Muscle layer of duodenum (tissue), 2 donors: Measurements from ENCODE around the gene BBLN.

Source experiments
- H3K27ac ChIP-seq: one replicate; pipeline ENCODE4 v1.7.0; 2013; ENCODE audit warnings: mild to moderate bottlenecking, low read length
- H3K27me3 ChIP-seq: one replicate; pipeline ENCODE4 v1.7.0; 2013; ENCODE audit warnings: low read depth, mild to moderate bottlenecking, control low read depth, low read length
- H3K36me3 ChIP-seq, 2 donors: one replicate each; pipeline ENCODE4 v1.7.0; 2013; ENCODE audit warnings: low read length in 2 of 2, control low read depth in 1 of 2, mild to moderate bottlenecking in 1 of 2; ENCODE audit not compliant: insufficient read depth in 2 of 2, control insufficient read depth in 1 of 2
- H3K4me1 ChIP-seq, 2 donors: one replicate each; pipeline ENCODE4 v1.7.0; 2013; ENCODE audit warnings: low read length in 2 of 2, mild to moderate bottlenecking in 2 of 2, control low read depth in 1 of 2, moderate library complexity in 1 of 2; ENCODE audit not compliant: insufficient read depth in 2 of 2, control insufficient read depth in 1 of 2
- H3K4me3 ChIP-seq, 2 donors: one replicate each; pipeline ENCODE4 v1.7.0; 2013; ENCODE audit warnings: low read length in 2 of 2, low read depth in 1 of 2, mild to moderate bottlenecking in 1 of 2
- H3K9me3 ChIP-seq, 2 donors: one replicate each; pipeline ENCODE4 v1.7.0; 2013; ENCODE audit warnings: low read length in 2 of 2, control low read depth in 1 of 2, mild to moderate bottlenecking in 1 of 2; ENCODE audit not compliant: control insufficient read depth in 1 of 2
- donor health status: healthy.

The BBLN gene

DNA sequence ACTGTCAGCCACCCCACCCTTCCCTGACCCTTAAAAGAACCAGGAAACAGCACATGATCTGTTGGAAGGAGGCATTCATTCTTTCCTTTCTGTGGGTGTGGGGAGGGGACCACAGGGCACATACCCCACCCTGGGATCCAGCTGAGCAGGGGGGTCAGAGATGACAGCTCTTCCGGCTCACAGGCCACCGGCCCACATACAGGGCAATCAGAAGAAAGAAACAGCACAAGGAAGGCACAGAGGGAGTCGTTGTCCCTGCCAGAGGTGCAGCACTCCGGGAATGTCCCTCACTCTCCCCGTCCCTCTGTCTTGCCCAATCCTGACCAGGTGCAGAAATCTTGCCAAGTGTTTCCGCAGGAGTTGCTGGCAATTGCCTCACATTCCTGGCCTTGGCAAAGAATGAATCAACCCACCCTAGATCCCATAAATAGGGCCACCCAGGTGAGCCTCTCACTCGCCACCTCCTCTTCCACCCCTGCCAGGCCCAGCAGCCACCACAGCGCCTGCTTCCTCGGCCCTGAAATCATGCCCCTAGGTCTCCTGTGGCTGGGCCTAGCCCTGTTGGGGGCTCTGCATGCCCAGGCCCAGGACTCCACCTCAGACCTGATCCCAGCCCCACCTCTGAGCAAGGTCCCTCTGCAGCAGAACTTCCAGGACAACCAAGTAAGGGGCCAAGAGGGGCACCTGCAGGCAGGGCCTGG is 10.9 kb upstream of the BBLN start, which contains the start of gene LCN2:
Gene LCN2, plus strand, starts transcription at position 453 of the 701 bp plus-strand sequence. Its CDS starts 73 bp downstream, at position 526.
- peaks cover 0 to 4% of the 10 kb centered on the region in 2 donors for H3K4me1 ChIP-seq
- H3K4me3 ChIP-seq, result no peak within 1 kb of the TSS
- peak within 1 kb of the TSS; percentile 86 for H3K27ac ChIP-seq
- no peaks in the 10 kb centered on the region for H3K9me3 ChIP-seq
- H3K27me3 ChIP-seq, result no peaks in the 10 kb centered on the region
- H3K36me3 ChIP-seq, result no peaks in the 10 kb centered on the region

DNA sequence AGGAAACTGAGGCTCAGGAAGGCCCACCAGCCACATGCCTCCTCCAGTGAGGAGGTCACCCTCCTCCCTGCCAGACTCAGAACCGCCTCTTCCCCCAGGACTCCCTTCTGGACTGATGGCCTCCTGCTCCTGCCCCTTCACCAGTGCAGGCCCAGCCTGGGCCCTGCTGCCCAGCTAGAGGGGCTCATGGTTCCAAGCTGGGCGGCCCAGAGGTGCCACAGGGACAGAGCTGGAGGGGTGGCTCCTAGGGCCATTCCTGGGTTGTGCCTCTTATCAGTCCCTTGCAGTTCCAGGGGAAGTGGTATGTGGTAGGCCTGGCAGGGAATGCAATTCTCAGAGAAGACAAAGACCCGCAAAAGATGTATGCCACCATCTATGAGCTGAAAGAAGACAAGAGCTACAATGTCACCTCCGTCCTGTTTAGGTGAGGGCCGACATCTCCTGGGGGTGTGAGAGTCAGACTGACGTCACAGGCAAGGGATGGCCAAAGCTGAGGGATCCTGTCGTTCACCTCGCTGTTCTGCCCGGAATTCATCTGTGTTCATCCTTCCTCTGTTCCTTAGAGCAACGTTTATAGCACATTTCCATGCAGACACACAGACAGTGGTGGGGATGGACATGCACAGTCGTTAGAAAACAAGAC is 10.0 kb upstream of the BBLN start:
- Histone ChIP-seq H3K27me3 (no peaks in the 10 kb centered on the region), H3K4me3 (no peak overlapping the region)

DNA sequence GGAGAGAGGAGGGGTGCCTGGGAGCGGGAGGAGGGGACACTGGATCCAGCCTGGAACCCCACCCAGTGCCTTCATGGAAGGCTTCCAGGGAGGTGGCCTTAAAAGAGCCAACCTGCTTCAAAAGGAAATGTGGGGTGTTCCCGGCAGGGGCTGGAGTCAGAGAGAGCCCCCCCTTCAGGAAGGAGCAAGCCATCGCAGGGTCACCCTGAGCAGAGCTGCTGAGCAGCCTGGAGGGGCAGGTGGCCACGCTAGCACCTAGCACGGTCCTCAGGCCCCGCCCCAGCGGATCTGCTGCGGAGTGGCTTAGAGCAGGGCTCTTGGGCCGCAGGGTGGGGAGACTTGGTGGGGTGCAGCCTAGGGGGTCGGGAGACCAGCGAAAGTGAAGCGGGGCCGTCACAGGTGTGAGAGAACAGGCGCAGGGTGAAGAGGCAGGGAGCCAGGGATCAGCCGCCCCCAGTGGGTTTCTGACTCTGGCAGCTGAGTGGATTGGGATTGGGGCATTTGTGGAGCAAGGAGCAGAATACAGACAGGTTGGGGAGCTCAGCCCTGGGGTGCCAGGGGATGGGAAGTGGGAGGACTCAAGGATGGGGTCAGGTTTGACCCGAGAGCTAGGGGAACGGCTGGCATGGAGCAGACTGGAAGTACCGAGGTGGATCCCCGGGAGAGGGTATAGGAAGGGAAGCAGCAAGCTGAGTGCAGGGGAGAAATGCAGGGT is 9.3 kb upstream of the BBLN start:
- H3K27ac ChIP-seq, result no peak overlapping the region
- no peak overlapping the region for H3K4me3 ChIP-seq

More for the DNA sequence above, 10.0 kb upstream of the BBLN start:
- Histone ChIP-seq H3K4me1 (peaks cover 0 to 4% of the 10 kb centered on the region in 2 donors), H3K9me3 (no peaks in the 10 kb centered on the region), H3K36me3 (no peaks in the 10 kb centered on the region), H3K27ac (peak overlapping the region; percentile 6)

DNA sequence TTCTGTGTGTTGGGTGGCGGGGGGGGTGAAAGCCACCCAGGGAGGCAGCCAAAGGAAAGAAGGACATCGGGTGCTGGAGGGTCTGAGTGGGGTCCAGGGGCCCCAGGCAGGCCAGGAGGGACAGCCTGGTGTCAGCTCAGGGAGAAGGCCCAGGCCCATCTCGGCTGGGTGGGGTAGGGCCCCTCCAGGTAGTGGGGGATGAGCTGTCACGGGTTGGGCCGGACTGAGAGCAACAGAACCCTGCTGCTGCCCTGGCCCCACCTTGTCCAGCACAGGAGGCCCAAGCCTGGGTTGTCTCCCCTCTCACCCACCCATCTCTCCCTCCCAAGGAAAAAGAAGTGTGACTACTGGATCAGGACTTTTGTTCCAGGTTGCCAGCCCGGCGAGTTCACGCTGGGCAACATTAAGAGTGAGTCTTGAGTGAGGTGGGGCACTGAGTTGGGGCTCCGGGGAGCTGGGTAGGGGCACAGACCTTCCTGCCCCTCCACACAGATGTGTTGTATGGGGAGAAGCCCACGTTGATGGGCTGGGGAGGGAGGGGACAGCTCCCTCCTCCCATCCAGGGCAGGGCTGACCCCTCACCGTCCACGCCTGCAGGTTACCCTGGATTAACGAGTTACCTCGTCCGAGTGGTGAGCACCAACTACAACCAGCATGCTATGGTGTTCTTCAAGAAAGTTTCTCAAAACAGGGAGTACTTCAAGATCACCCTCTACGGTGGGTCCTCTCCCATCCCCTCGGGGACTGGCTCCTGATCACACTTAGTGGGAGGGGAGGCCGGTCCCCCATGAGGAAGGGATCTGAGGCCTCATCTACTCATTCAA is 8.5 kb upstream of the BBLN start:
- H3K27ac ChIP-seq, result no peak overlapping the region
- no peaks in the 10 kb centered on the region for H3K9me3 ChIP-seq
- no peak overlapping the region for H3K4me3 ChIP-seq
- H3K27me3 ChIP-seq, result no peaks in the 10 kb centered on the region
- H3K4me1 ChIP-seq, result peaks cover 0 to 4% of the 10 kb centered on the region in 2 donors
- H3K36me3 ChIP-seq, result no peaks in the 10 kb centered on the region

More for the DNA sequence above, 9.3 kb upstream of the BBLN start:
- Histone ChIP-seq H3K4me1 (peaks cover 0 to 4% of the 10 kb centered on the region in 2 donors), H3K9me3 (no peaks in the 10 kb centered on the region), H3K36me3 (no peaks in the 10 kb centered on the region), H3K27me3 (no peaks in the 10 kb centered on the region)

DNA sequence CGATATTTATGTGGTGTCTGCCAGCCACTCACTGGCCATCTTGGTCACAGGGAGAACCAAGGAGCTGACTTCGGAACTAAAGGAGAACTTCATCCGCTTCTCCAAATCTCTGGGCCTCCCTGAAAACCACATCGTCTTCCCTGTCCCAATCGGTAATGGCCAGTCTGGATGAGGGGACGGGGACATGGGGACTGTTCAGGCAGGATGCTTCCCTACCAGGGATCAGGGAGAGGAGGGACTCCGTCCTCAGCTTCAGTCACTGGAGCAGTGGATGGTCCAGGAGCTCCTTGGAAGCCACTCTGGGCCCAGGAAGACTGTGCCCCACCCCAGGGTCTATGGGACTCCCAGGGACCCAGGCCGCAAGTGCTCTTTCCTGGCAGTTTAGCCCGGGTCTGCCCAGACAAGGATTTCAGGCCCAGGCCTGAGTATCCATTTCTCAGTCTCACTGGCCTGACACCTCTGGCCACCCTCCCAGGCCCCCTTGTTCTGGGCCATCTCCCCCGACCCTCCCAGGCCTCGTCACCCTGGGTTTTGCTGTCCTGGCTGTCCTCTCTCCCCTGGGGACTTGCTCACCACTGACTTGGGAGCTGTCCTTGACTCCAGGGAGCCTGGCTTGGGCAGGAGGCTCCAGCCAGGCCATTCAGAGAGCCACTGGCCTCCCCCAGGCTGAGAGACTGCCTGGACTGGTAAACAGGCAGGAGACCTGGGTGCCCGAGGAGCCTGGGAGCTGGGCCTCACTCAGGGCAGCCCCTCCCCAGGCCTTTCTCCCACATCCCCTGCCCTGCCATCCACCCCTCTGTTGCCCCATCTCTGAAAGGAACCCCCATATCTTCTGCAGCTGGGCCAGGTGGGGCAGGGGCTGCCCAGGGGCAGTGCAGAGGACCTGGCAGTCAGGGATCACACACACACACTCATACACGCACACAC is 7.7 kb upstream of the BBLN start:
- Histone ChIP-seq H3K27me3 (no peaks in the 10 kb centered on the region), H3K27ac (no peak overlapping the region), H3K36me3 (no peaks in the 10 kb centered on the region), H3K9me3 (no peaks in the 10 kb centered on the region), H3K4me3 (no peak overlapping the region), H3K4me1 (peaks cover 0 to 4% of the 10 kb centered on the region in 2 donors)

DNA sequence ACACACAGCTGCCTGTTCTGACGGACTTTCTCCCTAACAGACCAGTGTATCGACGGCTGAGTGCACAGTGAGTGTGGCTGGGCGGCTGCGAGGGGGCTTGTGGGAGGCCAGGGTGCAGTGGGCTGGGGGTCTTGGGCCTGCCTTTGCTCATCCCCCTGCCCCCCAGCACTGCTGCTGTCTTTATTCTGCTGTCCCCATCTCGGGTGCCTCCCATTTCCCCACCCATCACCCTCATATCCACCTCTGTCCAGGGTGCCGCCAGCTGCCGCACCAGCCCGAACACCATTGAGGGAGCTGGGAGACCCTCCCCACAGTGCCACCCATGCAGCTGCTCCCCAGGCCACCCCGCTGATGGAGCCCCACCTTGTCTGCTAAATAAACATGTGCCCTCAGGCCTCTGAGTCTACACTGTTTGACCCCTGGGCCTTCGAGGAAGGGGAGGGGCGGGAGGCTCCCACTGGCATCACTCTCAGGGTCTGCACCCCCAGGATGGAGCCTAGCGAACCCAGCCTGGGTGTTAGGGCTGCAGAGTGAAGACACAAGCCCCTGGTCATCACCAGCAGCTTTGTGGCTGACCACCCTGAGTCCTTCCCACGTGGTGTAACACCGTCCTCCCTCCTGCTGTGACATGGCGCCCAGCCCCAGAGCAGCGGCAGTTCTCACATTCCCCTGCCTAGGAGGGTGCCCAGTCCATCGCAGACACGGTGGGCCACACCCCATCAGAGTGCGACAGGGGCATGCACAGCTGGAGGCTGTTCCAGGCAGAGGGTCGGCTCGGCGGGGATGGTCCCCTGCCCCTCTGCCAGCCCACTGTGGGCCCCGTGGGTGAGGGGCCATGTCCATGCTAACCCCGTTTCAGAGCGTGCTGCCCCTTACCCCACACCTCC is 6.8 kb upstream of the BBLN start:
- no peaks in the 10 kb centered on the region for H3K27me3 ChIP-seq
- H3K9me3 ChIP-seq, result no peaks in the 10 kb centered on the region
- peaks cover 0 to 4% of the 10 kb centered on the region in 2 donors for H3K4me1 ChIP-seq
- H3K4me3 ChIP-seq, result no peak overlapping the region
- no peak overlapping the region for H3K27ac ChIP-seq
- no peaks in the 10 kb centered on the region for H3K36me3 ChIP-seq

DNA sequence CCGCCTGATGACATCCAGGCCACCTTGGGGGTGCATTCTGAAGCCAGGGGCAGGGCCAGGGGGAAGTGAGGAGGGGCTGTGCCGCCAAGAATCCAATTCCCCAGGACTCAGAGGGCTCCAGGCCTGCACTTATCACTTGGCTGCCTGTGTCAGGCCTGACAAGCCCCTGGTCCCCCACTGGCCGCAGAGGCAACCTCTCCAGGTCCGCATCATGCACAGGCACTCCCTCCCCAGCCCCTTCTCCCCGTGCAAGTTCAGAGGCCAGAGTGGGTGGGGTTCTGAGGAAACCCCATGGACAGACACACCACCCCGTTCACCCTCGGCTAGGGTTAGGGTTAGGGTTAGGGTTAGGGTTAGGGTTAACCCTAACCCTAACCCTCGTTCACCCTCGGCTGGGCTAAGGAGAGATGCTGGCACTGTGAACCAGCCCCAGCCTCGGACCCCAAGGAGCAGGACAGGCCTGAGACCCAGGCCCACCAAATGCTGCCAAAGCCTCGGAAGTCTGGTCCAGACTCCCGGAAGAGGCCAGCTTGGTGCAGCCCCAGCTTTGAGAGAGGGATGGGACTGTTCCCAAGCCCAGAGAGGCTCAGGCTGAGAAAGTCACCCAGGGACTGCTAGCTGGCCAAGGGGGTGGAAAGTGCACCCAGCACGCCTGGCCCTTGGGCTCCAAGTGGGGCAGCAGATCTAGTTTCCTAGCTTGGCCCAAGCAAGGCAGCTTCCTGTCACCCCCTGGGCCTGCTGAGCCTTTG is 5.9 kb upstream of the BBLN start:
- no peaks in the 10 kb centered on the region for H3K36me3 ChIP-seq
- no peak overlapping the region for H3K27ac ChIP-seq
- H3K9me3 ChIP-seq, result no peaks in the 10 kb centered on the region
- no peaks in the 10 kb centered on the region for H3K27me3 ChIP-seq
- no peak overlapping the region for H3K4me3 ChIP-seq
- no peaks in the 10 kb centered on the region for H3K4me1 ChIP-seq

DNA sequence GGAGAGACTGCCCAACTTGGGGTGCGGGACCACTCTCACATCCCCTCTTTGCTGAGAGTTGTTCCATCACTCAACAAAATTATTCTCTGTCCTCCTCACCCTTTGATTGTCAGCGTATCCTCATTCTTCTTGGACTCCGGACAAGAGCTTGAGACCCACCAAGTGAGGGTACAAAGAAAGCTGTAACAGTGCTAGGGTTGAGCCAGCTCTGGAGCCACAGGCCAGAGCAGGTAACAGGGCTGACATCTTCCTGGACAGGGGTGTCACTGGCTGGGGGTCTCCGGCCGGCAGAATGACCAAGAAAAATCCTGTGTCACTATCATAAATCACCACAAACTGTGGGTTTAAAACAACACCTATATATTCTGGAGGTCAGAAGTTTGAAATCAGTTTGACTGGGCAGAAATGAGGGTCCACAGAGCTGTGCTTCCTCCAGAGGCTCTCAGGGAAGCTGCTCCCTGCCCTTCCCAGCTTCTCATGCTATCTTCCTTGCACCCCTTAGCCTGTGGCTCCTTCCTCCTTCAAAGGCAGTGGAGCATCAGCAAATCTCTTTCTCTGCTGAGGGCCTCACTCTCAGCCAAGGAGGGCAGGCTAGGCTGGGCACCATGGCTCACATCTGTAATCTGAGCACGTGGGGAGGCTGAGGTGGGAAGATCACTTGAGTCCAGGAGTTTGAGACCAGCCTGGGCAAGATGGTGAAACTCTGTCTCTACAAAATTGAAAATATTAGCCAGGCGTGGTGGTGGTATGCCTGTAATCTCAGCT is 4.1 kb upstream of the BBLN start:
- Histone ChIP-seq H3K4me1 (peaks cover 2 to 7% of the 10 kb centered on the region in 2 donors), H3K4me3 (no peak overlapping the region), H3K27me3 (no peaks in the 10 kb centered on the region), H3K27ac (no peak overlapping the region), H3K36me3 (no peaks in the 10 kb centered on the region), H3K9me3 (no peaks in the 10 kb centered on the region)

DNA sequence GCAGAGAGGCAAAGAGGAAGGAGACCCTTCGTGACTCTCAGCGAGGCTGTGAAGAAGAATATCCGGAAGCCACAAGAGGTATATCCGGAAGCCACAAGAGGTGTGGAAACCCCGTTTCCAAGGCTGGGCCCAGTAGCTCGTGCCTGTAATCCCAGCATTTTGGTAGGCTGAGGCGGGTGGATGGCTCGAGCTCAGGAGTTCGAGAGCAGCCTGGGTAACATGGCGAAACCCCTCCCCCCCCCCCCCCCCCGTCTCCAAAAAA is 612 bp upstream of the BBLN start:
- H3K27ac ChIP-seq, result peak overlapping the region; percentile 63
- no peaks in the 10 kb centered on the region for H3K27me3 ChIP-seq
- no peaks in the 10 kb centered on the region for H3K9me3 ChIP-seq
- peaks cover 4 to 12% of the 10 kb centered on the region in 2 donors for H3K4me1 ChIP-seq
- H3K36me3 ChIP-seq, result peaks cover 17 to 22% of the 10 kb centered on the region in 2 donors
- H3K4me3 ChIP-seq, result peak overlapping the region; percentile 60 to 77
